ENCODE data around the gene NUP205. TPM values are rescaled to one million over a fixed set of nuclear protein-coding genes. Genes with fewer than 3 reads are reported as not detected.
"Not testable (repeated sequence)": the region's sequence is repeated elsewhere in the genome, so short reads cannot be mapped to it uniquely, and the experiment has no call there.

The NUP205 gene
- total RNA-seq, 5 donors from 2014 or later (not counting 1 experiment from before 2014, with no cell fraction given), result 52.4 to 63.0 (median 57.8) TPM

DNA sequence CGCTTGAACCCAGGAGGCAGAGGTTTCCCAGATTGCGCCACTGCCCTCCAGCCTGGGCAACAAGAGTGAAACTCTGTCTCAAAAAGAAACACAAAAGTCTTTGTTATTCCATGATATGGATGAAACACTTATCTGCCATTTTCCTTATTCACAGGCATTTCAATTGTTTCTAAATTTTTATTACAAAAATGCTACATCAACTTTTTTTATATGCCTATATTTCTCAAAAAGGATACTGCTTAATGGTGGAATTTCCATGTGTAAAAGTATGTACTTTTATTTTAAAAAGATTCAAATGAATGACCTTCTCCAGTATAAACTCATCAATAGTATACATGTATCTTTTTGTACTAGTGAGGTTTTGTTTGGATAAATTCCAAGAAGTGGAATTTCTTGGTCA is 62.7 kb downstream of the NUP205 start:
- Mint-ChIP-seq H3K36me3 (peaks cover 39% of the 10 kb centered on the region), H3K27me3 (no peaks in the 10 kb centered on the region), H3K27ac (no peak overlapping the region), H3K4me3 (no peak overlapping the region), H3K4me1 (no peaks in the 10 kb centered on the region), H3K9me3 (no peaks in the 10 kb centered on the region)
- Histone ChIP-seq H3K4me1 (ENCODE audit: control insufficient read depth in 1 of 2, extremely low read depth in 1 of 2, insufficient read depth in 2 of 2, low read length in 2 of 2) (no peaks in the 10 kb centered on the region), H3K36me3 (ENCODE audit: control insufficient read depth in 2 of 2, extremely low read depth in 1 of 2, insufficient read depth in 1 of 2, low read length in 1 of 2) (peaks cover 3 to 76% of the 10 kb centered on the region in 2 donors), H3K27me3 (replicated peaks in 1 of 2; ENCODE audit: control insufficient read depth in 2 of 2, extremely low read depth in 1 of 2, insufficient read depth in 2 of 2, low read length in 1 of 2) (no peaks in the 10 kb centered on the region), H3K4me3 (ENCODE audit: control insufficient read depth in 1 of 2, extremely low read depth in 1 of 2, low read length in 1 of 2) (no peak overlapping the region), H3K27ac (ENCODE audit: low read length) (no peak overlapping the region), H3K9me3 (no peaks in the 10 kb centered on the region)
- ATAC-seq (replicated peaks in 1 of 4), result no peak
- ChIA-PET POLR2A (no interaction called here), CTCF (interaction anchor here (0.6 to 1.5 kb wide), 8 partner anchors 9 to 49 kb away, joined by 3 to 7 read pairs (median 4); no protein-coding TSS in a partner anchor)
- no peak for DNase-seq
- no CpG with 5 or more reads among the region's 2 CpGs for WGBS (ENCODE audit: insufficient coverage)

DNA sequence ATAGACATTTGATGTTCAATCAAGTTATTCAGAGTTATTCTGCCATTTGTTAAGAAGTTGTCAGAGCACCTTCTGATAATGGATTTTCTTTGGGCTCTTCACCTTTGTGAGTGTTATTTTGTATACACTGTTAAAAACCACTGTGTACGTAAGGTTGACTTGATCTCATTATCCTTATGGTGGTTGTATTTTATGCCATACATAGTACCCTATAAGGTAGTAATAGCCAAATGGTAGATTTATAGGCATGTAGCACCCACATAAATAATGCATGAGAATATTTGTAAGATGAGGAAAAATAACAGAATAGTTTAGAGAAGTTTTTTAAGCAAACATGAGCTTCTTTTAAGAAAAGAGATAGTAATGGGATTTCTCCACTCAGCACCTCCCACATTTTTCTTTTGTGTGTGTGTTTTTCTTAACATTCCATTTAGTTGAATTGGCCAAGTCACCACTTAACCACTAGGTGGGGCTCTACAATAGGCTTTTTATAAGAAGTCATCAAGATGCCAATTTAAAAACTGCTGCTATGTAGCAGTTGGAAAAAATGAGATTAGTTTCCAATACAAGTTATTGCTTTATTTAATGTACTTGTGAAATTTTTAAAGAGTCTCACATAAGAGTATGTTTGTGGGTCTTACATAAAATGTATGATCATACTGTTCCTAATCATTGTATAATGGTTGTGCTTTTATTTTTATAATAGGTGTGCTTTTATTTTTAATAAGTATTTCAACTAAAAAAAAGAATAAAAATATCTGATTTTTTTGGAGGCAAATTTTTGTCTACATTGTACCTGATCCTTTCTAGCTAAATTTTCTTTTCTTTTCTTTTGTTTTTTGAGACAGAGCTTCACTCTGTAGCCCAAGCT is 63.5 kb downstream of the NUP205 start:
- no peaks in the 10 kb centered on the region for H3K27me3 Mint-ChIP-seq
- ChIA-PET CTCF (interaction anchor here (0.6 to 1.5 kb wide), 13 partner anchors 9 to 1131 kb away, joined by 3 to 7 read pairs (median 4); no protein-coding TSS in a partner anchor), POLR2A (no interaction called here)
- H3K36me3 ChIP-seq (ENCODE audit: control insufficient read depth in 2 of 2, extremely low read depth in 1 of 2, insufficient read depth in 1 of 2, low read length in 1 of 2), result peaks cover 3 to 77% of the 10 kb centered on the region in 2 donors
- no peak overlapping the region for H3K4me3 Mint-ChIP-seq
- H3K4me1 Mint-ChIP-seq, result no peaks in the 10 kb centered on the region
- no peak overlapping the region for H3K27ac ChIP-seq (ENCODE audit: low read length)
- H3K4me1 ChIP-seq (ENCODE audit: control insufficient read depth in 1 of 2, extremely low read depth in 1 of 2, insufficient read depth in 2 of 2, low read length in 2 of 2), result no peaks in the 10 kb centered on the region
- H3K27ac Mint-ChIP-seq, result no peak overlapping the region
- no peak overlapping the region for H3K4me3 ChIP-seq (ENCODE audit: control insufficient read depth in 1 of 2, extremely low read depth in 1 of 2, low read length in 1 of 2)
- WGBS (ENCODE audit: insufficient coverage), result no CpG with 5 or more reads among the region's 1 CpG
- H3K27me3 ChIP-seq (replicated peaks in 1 of 2; ENCODE audit: control insufficient read depth in 2 of 2, extremely low read depth in 1 of 2, insufficient read depth in 2 of 2, low read length in 1 of 2), result no peaks in the 10 kb centered on the region
- H3K9me3 ChIP-seq, result no peaks in the 10 kb centered on the region
- peaks cover 44% of the 10 kb centered on the region for H3K36me3 Mint-ChIP-seq
- DNase-seq, result peak in 12 of 35 experiments; percentile 3 to 63 (median 8)
- no peak for ATAC-seq (replicated peaks in 1 of 4)
- no peaks in the 10 kb centered on the region for H3K9me3 Mint-ChIP-seq

DNA sequence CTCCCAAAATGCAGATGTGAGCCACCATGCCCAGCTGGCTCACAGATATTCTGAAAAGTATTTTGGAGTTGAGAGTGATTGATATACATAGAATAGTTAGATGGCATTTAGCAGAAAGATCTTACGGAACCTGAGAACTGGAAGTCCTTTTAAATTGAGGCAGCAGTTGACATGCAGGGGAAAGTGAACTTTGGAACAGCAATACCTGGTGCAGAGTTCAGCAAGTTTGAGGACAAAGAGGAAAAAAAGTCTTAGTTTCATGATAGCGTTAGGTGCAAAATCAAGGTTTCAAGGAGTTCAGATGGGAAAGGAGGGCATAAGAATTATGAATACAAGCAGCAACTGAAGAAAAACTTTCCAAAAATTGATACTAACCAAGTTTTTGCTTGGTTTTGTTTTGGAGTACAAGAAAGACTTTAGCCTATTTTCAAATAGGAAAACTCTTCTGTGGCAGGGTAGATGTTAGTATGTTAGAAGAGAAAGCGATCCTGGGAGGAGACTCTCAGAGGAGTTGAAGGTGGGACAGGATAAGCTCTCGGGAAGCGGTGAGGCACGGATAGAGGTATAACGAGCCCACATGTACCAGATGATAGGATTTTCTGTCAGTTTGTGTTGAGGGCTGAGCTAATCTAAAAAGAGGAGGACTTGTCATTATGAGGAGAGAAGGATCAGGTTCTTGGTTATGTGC is 76.6 kb downstream of the NUP205 start:
- no peaks in the 10 kb centered on the region for H3K27me3 ChIP-seq (replicated peaks in 1 of 2; ENCODE audit: control insufficient read depth in 2 of 2, extremely low read depth in 1 of 2, insufficient read depth in 2 of 2, low read length in 1 of 2)
- ChIA-PET CTCF (interaction anchor here (1.1 to 1.6 kb wide), 2 partner anchors 11 to 13 kb away, joined by 3 read pairs; no protein-coding TSS in a partner anchor), POLR2A (no interaction called here)
- H3K27me3 Mint-ChIP-seq, result no peaks in the 10 kb centered on the region
- no peak overlapping the region for H3K27ac ChIP-seq (ENCODE audit: low read length)
- DNase-seq (no peak), ATAC-seq (replicated peaks in 1 of 4) (no peak)
- no peaks in the 10 kb centered on the region for H3K9me3 ChIP-seq
- H3K4me3 ChIP-seq (ENCODE audit: control insufficient read depth in 1 of 2, extremely low read depth in 1 of 2, low read length in 1 of 2), result no peak overlapping the region
- peaks cover 5 to 71% of the 10 kb centered on the region in 2 donors for H3K36me3 ChIP-seq (ENCODE audit: control insufficient read depth in 2 of 2, extremely low read depth in 1 of 2, insufficient read depth in 1 of 2, low read length in 1 of 2)
- H3K4me3 Mint-ChIP-seq, result no peak overlapping the region
- H3K4me1 ChIP-seq (ENCODE audit: control insufficient read depth in 1 of 2, extremely low read depth in 1 of 2, insufficient read depth in 2 of 2, low read length in 2 of 2), result no peaks in the 10 kb centered on the region
- peaks cover 68% of the 10 kb centered on the region for H3K36me3 Mint-ChIP-seq
- no peaks in the 10 kb centered on the region for H3K4me1 Mint-ChIP-seq
- 96% methylated on average over 6 of the region's 7 CpGs for WGBS (ENCODE audit: insufficient coverage)
- no peaks in the 10 kb centered on the region for H3K9me3 Mint-ChIP-seq
- H3K27ac Mint-ChIP-seq, result no peak overlapping the region

DNA sequence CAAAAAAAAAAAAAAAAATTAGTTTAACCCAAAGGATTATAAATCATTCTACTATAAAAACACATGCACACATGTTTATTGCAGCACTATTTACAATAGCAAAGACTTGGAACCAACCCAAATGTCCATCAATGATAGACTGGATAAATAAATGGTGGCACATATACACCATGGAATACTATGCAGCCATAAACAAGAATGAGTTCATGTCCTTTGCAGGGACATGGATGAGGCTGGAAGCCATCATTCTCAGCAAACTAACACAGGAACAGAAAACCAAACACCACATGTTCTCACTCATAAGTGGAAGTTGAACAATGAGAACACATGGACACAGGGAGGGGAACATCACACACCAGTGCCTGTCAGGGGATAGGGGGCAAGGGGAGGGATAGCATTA is 82.0 kb downstream of the NUP205 start:
- ATAC-seq (replicated peaks in 1 of 4); H3K27ac ChIP-seq (ENCODE audit: low read length); H3K9me3 ChIP-seq; DNase-seq; H3K4me1 Mint-ChIP-seq; H3K27ac Mint-ChIP-seq; H3K4me3 Mint-ChIP-seq; H3K27me3 Mint-ChIP-seq; H3K4me3 ChIP-seq (ENCODE audit: control insufficient read depth in 1 of 2, extremely low read depth in 1 of 2, low read length in 1 of 2); H3K4me1 ChIP-seq (ENCODE audit: control insufficient read depth in 1 of 2, extremely low read depth in 1 of 2, insufficient read depth in 2 of 2, low read length in 2 of 2); POLR2A ChIA-PET; H3K27me3 ChIP-seq (replicated peaks in 1 of 2; ENCODE audit: control insufficient read depth in 2 of 2, extremely low read depth in 1 of 2, insufficient read depth in 2 of 2, low read length in 1 of 2); H3K9me3 Mint-ChIP-seq: not testable (repeated sequence)
- H3K36me3 Mint-ChIP-seq, result peaks cover 61% of the 10 kb centered on the region
- CTCF ChIA-PET, result interaction anchor here in 1 of 2 donors (1.3 kb wide), 1 partner anchor 365 kb away, joined by 3 read pairs; no protein-coding TSS in a partner anchor
- H3K36me3 ChIP-seq (ENCODE audit: control insufficient read depth in 2 of 2, extremely low read depth in 1 of 2, insufficient read depth in 1 of 2, low read length in 1 of 2), result peaks cover 8 to 81% of the 10 kb centered on the region in 2 donors

DNA sequence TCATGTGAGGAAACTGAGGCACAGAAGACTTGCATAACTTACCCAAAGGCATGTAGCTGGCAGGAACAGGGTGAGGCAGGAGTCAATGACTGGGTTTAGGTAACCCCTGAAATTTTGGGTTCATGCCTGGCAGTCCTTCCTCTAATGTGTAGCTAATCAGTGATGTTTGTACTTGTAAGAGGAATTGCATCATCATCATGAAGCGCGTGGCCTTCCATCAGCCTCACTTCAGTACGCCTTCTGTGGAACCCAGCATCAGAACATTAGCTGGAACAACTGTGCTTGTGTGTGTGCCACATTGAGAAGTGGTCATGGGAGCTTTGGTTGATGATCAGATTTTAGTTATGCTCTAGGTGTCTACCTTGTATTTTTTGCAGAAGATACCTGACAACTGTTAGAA is 86.4 kb downstream of the NUP205 start:
- no peaks in the 10 kb centered on the region for H3K27me3 ChIP-seq (replicated peaks in 1 of 2; ENCODE audit: control insufficient read depth in 2 of 2, extremely low read depth in 1 of 2, insufficient read depth in 2 of 2, low read length in 1 of 2)
- DNase-seq (no peak), ATAC-seq (replicated peaks in 1 of 4) (no peak)
- Mint-ChIP-seq H3K4me3 (no peak overlapping the region), H3K4me1 (peaks cover 0 to 8% (median 0%) of the 10 kb centered on the region in 3 donors), H3K9me3 (no peaks in the 10 kb centered on the region), H3K27me3 (no peaks in the 10 kb centered on the region), H3K36me3 (peaks cover 46% of the 10 kb centered on the region), H3K27ac (no peak overlapping the region)
- no peaks in the 10 kb centered on the region for H3K4me1 ChIP-seq (ENCODE audit: control insufficient read depth in 1 of 2, extremely low read depth in 1 of 2, insufficient read depth in 2 of 2, low read length in 2 of 2)
- WGBS (ENCODE audit: insufficient coverage), result 83% methylated on average over 3 of the region's 3 CpGs
- H3K36me3 ChIP-seq (ENCODE audit: control insufficient read depth in 2 of 2, extremely low read depth in 1 of 2, insufficient read depth in 1 of 2, low read length in 1 of 2), result peaks cover 8 to 75% of the 10 kb centered on the region in 2 donors
- no peak overlapping the region for H3K4me3 ChIP-seq (ENCODE audit: control insufficient read depth in 1 of 2, extremely low read depth in 1 of 2, low read length in 1 of 2)
- CTCF ChIA-PET, result interaction anchor here (0.6 to 5.4 kb wide), 10 partner anchors 8 to 370 kb away, joined by 3 to 55 read pairs (median 6); no protein-coding TSS in a partner anchor
- POLR2A ChIA-PET, result no interaction called here
- no peak overlapping the region for H3K27ac ChIP-seq (ENCODE audit: low read length)
- H3K9me3 ChIP-seq, result no peaks in the 10 kb centered on the region

DNA sequence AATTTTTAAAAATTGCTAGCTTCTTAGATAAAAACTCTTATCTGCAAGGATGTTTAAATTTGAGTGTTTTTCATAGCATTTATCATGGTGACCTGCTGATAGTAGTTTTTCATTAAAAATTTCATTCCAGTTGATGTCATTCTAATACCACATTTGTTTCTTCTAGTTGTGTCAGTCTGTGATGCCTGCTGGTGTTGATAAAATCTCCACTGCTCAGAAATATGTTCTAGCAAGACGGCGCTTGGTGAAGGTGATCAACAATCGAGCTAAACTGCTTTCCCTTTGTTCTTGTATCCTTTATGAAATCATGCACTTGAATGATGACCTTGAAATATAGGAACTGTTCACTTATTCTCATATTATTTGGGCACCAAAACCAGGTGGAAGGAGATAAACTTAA is 87.0 kb downstream of the NUP205 start:
- ChIA-PET CTCF (interaction anchor here (1.0 to 5.4 kb wide), 18 partner anchors 9 to 403 kb away, joined by 3 to 55 read pairs (median 5); partner anchors contain the start of gene STMP1 (in 1 of the 2)), POLR2A (interaction anchor here in 1 of 2 donors (0.6 kb wide), 1 partner anchor 14 kb away, joined by 3 read pairs; no protein-coding TSS in a partner anchor)
- peaks cover 8 to 69% of the 10 kb centered on the region in 2 donors for H3K36me3 ChIP-seq (ENCODE audit: control insufficient read depth in 2 of 2, extremely low read depth in 1 of 2, insufficient read depth in 1 of 2, low read length in 1 of 2)

More for the DNA sequence above, 87.0 kb downstream of the NUP205 start:
- Histone ChIP-seq H3K27ac (ENCODE audit: low read length) (no peak overlapping the region), H3K4me1 (ENCODE audit: control insufficient read depth in 1 of 2, extremely low read depth in 1 of 2, insufficient read depth in 2 of 2, low read length in 2 of 2) (no peaks in the 10 kb centered on the region), H3K27me3 (replicated peaks in 1 of 2; ENCODE audit: control insufficient read depth in 2 of 2, extremely low read depth in 1 of 2, insufficient read depth in 2 of 2, low read length in 1 of 2) (no peaks in the 10 kb centered on the region), H3K4me3 (ENCODE audit: control insufficient read depth in 1 of 2, extremely low read depth in 1 of 2, low read length in 1 of 2) (no peak overlapping the region), H3K9me3 (no peaks in the 10 kb centered on the region)
- Mint-ChIP-seq H3K36me3 (peaks cover 46% of the 10 kb centered on the region), H3K27me3 (no peaks in the 10 kb centered on the region), H3K4me3 (no peak overlapping the region), H3K4me1 (peaks cover 0 to 8% (median 0%) of the 10 kb centered on the region in 3 donors), H3K27ac (no peak overlapping the region), H3K9me3 (no peaks in the 10 kb centered on the region)
- WGBS (ENCODE audit: insufficient coverage), result no CpG with 5 or more reads among the region's 3 CpGs
- DNase-seq (no peak), ATAC-seq (replicated peaks in 1 of 4) (no peak)

Measured in T-cell (primary cell).